Gastrocnemius medialis (tissue), 4 donors: Measurements from ENCODE around the gene KIRREL3.

Experiments
- POLR2A ChIP-seq, 2 donors: fragments of 450-650 bp; IDR thresholded peaks; one replicate each; pipeline ENCODE4 v1.6.1; 2017; ENCODE audit warnings: antibody characterized with exemption in 2 of 2, mild to moderate bottlenecking in 2 of 2, moderate library complexity in 2 of 2
- TF ChIP-seq, protein P1 (sequence below), 5 experiments: fragments of 450-650 bp in 3 of 5; fragments of 200-600 bp in 2 of 5; sonication (generic) in 2 of 5; IDR thresholded peaks in 4 of 5; conservative IDR thresholded peaks in 1 of 5; 1 replicate in 4 of 5; 2 replicates in 1 of 5; pipeline ENCODE4 v1.5.1; 2016 to 2019; ENCODE audit warnings: antibody characterized with exemption in 5 of 5, mild to moderate bottlenecking in 3 of 5, moderate library complexity in 3 of 5

- TF ChIP-seq, protein P1, sequence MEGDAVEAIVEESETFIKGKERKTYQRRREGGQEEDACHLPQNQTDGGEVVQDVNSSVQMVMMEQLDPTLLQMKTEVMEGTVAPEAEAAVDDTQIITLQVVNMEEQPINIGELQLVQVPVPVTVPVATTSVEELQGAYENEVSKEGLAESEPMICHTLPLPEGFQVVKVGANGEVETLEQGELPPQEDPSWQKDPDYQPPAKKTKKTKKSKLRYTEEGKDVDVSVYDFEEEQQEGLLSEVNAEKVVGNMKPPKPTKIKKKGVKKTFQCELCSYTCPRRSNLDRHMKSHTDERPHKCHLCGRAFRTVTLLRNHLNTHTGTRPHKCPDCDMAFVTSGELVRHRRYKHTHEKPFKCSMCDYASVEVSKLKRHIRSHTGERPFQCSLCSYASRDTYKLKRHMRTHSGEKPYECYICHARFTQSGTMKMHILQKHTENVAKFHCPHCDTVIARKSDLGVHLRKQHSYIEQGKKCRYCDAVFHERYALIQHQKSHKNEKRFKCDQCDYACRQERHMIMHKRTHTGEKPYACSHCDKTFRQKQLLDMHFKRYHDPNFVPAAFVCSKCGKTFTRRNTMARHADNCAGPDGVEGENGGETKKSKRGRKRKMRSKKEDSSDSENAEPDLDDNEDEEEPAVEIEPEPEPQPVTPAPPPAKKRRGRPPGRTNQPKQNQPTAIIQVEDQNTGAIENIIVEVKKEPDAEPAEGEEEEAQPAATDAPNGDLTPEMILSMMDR (IDR thresholded peaks at IDR 0.05 in 4 of 5, conservative IDR thresholded peaks at IDR 0.05 in 1 of 5): no peak
- no peak for TF ChIP-seq POLR2A (IDR thresholded peaks at IDR 0.05)
Observed at GRCh38 chr11:126438272-126438671, 562.3 kb downstream of the KIRREL3 start.
